Common myeloid progenitor, CD34-positive (primary cell): ENCODE results near the gene CDK5RAP2.

Source experiments
- CTCF ChIA-PET: fragments of 350-600 bp; sonication (Branson Sonifier 250); formaldehyde crosslinking; loops from one replicate; lab custom pipeline; 2021; ENCODE audit warnings: antibody characterized with exemption; lab: Charles Lee
- POLR2A ChIA-PET: fragments of 350-600 bp; sonication (Branson Sonifier 250); formaldehyde crosslinking; loops from one replicate; lab custom pipeline; 2021; ENCODE audit warnings: antibody characterized with exemption; lab: Charles Lee
- DNase-seq, 3 donors: peaks; one replicate each; pipeline versions ENCODE4 v3.0.0 to v3.0.0-alpha.2; 2013
- H3K27ac ChIP-seq, 2 experiments: 1 replicate in 1 of 2; 2 replicates in 1 of 2; pipeline ENCODE4 v1.7.0; 2013; ENCODE audit warnings: inconsistent platforms in 2 of 2, low read length in 2 of 2, mild to moderate bottlenecking in 2 of 2, low read depth in 1 of 2, moderate library complexity in 1 of 2; ENCODE audit not compliant: severe bottlenecking in 2 of 2, insufficient read depth in 1 of 2, poor library complexity in 1 of 2
- H3K27me3 ChIP-seq, 5 experiments: replicated peaks in 2 of 5; 1 replicate in 3 of 5; 2 replicates in 2 of 5; pipeline versions ENCODE4 v1.6.1 to v1.7.0; 2013; ENCODE audit warnings: low read length in 4 of 5, mild to moderate bottlenecking in 2 of 5, moderate library complexity in 2 of 5, inconsistent platforms in 1 of 5; ENCODE audit not compliant: insufficient read depth in 5 of 5, control insufficient read depth in 4 of 5
- H3K36me3 ChIP-seq, 4 experiments: 1 replicate in 2 of 4; 2 replicates in 2 of 4; pipeline versions ENCODE4 v1.6.1 to v1.7.0; 2013; ENCODE audit warnings: low read length in 3 of 4, control low read depth in 1 of 4, mild to moderate bottlenecking in 1 of 4; ENCODE audit not compliant: control insufficient read depth in 4 of 4, insufficient read depth in 4 of 4
- H3K4me1 ChIP-seq, 4 experiments: 1 replicate in 3 of 4; 2 replicates in 1 of 4; pipeline versions ENCODE4 v1.6.1 to v1.7.1; 2013; ENCODE audit warnings: low read length in 3 of 4, mild to moderate bottlenecking in 3 of 4, control low read depth in 1 of 4, inconsistent platforms in 1 of 4, moderate library complexity in 1 of 4; ENCODE audit not compliant: control insufficient read depth in 4 of 4, insufficient read depth in 4 of 4; ENCODE audit errors: control extremely low read depth in 1 of 4
- H3K4me3 ChIP-seq, 7 experiments: 1 replicate in 4 of 7; 2 replicates in 3 of 7; pipeline versions ENCODE4 v1.5.1 to v1.7.0; 2013; ENCODE audit warnings: mild to moderate bottlenecking in 7 of 7, low read length in 6 of 7, moderate library complexity in 6 of 7, inconsistent platforms in 2 of 7, low read depth in 2 of 7, control low read depth in 1 of 7; ENCODE audit not compliant: insufficient read depth in 4 of 7, control insufficient read depth in 1 of 7; ENCODE audit errors: extremely low read depth in 1 of 7
- H3K9me3 ChIP-seq, 5 experiments: 1 replicate in 4 of 5; 2 replicates in 1 of 5; pipeline versions ENCODE4 v1.6.1 to v1.7.1; 2013; ENCODE audit warnings: low read length in 4 of 5, mild to moderate bottlenecking in 2 of 5, inconsistent platforms in 1 of 5, low read depth in 1 of 5, moderate library complexity in 1 of 5; ENCODE audit not compliant: control insufficient read depth in 4 of 5, insufficient read depth in 2 of 5; ENCODE audit errors: control extremely low read depth in 1 of 5
- WGBS: methylation state at CpG from one replicate; pipeline ENCODE4 v1.1.5; 2013; ENCODE audit not compliant: insufficient coverage; 5-methylcytosine and 5-hydroxymethylcytosine counted together

The CDK5RAP2 gene

DNA sequence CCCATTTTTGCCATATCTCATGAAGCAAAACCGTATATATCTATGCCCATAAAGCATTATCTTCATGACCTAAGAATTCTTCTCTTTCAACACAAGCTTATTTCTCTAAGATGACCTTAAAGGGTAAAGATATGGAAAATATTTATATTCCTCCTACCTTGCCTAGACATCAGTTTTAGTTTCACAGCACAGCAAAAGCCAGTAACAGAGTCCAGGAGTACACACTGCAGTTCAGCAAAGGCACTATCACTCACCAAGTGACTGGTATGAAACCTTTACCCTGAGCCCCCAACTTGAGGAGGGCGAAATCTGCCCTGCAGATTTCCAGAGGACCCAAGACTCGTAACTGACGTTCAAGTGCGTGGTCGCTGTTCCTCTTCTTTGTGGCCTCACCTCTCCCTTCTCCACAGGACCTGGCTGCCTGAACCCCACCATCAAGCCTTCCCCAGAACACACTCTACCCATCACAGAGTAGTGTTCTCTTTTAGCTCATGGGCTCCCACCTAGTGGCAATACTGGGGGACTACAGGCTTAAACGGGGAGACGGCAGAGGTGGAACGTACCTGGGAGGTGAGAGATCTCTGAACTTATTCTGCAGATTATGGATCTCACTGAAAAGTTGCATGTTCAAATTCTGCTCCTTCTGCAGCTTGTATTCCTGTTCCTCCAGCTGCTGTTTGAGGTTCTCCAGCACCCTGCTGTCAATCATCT, 141.0 kb downstream of the CDK5RAP2 start:
- DNase-seq: peak; percentile 4 to 17 (median 15)
- no peaks in the 10 kb centered on the region for H3K9me3 ChIP-seq
- H3K36me3 ChIP-seq: peaks cover 22 to 71% (median 41%) of the 10 kb centered on the region in 4 experiments
- POLR2A ChIA-PET: no interaction called here
- 96% methylated on average over 8 of the region's 9 CpGs for WGBS
- no peaks in the 10 kb centered on the region for H3K27me3 ChIP-seq
- no peak overlapping the region for H3K27ac ChIP-seq
- CTCF ChIA-PET: interaction anchor here (1.1 to 1.2 kb wide), 2 partner anchors 12 to 35 kb away, joined by 3 read pairs; no protein-coding TSS in a partner anchor
- H3K4me3 ChIP-seq: no peak overlapping the region
- H3K4me1 ChIP-seq: peaks cover 4 to 20% (median 9%) of the 10 kb centered on the region in 4 experiments

DNA sequence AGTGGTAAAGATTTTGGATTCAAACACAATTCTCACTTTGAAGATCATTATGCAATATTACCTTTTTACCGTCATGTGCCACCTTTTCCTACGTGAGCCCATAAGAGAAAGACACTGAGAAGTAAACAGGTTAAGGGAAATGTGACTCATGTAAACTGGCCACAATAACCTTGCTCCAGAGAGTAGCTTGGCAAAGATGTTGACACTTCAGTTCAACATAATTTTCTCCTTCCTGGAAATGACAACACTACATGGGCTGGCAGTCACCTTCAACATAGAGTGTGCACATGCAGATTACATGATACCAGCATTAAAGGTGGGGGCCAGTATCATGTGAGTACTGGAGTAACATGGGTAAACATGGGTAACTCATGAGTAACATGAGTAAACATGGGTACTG, 141.9 kb downstream of the CDK5RAP2 start:
- H3K4me1 ChIP-seq: peaks cover 4 to 20% (median 9%) of the 10 kb centered on the region in 4 experiments
- H3K36me3 ChIP-seq: peaks cover 18 to 67% (median 45%) of the 10 kb centered on the region in 4 experiments
- H3K27ac ChIP-seq: no peak overlapping the region
- H3K9me3 ChIP-seq: no peaks in the 10 kb centered on the region
- H3K4me3 ChIP-seq: no peak overlapping the region
- POLR2A ChIA-PET: no interaction called here
- no peaks in the 10 kb centered on the region for H3K27me3 ChIP-seq
- CTCF ChIA-PET: interaction anchor here (1.1 to 1.6 kb wide), 3 partner anchors 11 to 39 kb away, joined by 3 to 7 read pairs (median 3); no protein-coding TSS in a partner anchor
- 89% methylated on average over 2 of the region's 2 CpGs for WGBS
- peak in 2 of 3 donors; percentile 27 to 43 for DNase-seq

DNA sequence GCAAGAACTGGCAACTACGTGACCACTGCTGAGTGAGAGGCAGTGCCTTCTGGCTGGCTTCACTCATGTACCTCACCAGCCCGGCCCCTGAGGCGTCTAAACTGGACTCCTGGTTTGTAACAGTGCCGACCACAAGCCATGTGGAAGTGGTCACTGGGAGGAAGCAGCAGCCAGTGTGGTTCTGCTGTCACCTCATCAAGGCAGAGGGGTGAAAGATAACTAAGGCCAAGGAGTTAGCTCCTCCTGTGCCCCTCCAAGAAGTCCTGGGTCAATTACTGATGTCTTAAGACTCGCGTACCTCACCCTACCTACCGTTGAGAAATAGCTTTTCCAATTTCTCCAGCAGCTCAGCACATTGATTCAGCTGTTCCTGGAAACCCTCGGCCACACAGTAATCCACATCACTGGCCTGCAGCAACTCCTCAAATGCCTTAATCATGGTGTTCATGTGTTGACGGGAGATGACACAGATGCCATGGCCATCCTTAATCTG, 142.9 kb downstream of the CDK5RAP2 start:
- Histone ChIP-seq H3K36me3 (peaks cover 17 to 59% (median 40%) of the 10 kb centered on the region in 4 experiments), H3K4me3 (no peak overlapping the region), H3K4me1 (peaks cover 4 to 20% (median 9%) of the 10 kb centered on the region in 4 experiments), H3K9me3 (no peaks in the 10 kb centered on the region), H3K27ac (peak overlapping the region in 1 of 2 experiments; percentile 13), H3K27me3 (no peaks in the 10 kb centered on the region)
- ChIA-PET CTCF (interaction anchor here (0.6 to 1.6 kb wide), 3 partner anchors 9 to 40 kb away, joined by 3 to 7 read pairs (median 3); no protein-coding TSS in a partner anchor), POLR2A (no interaction called here)
- 81% methylated on average over 9 of the region's 9 CpGs for whole genome bisulfite sequencing
- DNase-seq: peak; percentile 5 to 71 (median 65)

DNA sequence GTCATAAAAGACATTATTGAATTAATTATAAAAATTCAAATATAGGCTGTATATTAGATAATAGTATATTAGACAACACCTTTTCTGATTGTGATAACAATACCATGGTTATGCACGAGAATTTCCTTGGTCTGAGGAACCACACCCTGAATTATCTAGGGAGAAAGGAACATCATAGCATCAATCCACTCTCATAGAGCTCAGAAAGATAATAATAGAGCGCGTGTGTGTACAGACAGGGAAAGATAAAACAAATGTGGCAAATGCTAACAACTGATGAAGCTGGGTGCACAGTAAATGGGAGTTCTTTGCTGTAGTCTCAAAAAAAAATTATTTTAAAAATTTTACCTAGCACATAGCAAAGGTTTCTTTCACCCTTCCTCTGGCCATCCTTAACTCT, 143.5 kb downstream of the CDK5RAP2 start:
- H3K36me3 ChIP-seq: peaks cover 17 to 53% (median 36%) of the 10 kb centered on the region in 4 experiments
- no peaks in the 10 kb centered on the region for H3K27me3 ChIP-seq
- no peaks in the 10 kb centered on the region for H3K9me3 ChIP-seq
- ChIA-PET CTCF (interaction anchor here (1.6 kb wide), 2 partner anchors 8 to 41 kb away, joined by 3 to 7 read pairs; no protein-coding TSS in a partner anchor), POLR2A (no interaction called here)
- H3K4me3 ChIP-seq: no peak overlapping the region
- 100% methylated on average over 1 of the region's 3 CpGs for WGBS
- peak overlapping the region in 1 of 2 experiments; percentile 13 for H3K27ac ChIP-seq
- DNase-seq: no peak
- peaks cover 4 to 20% (median 9%) of the 10 kb centered on the region in 4 experiments for H3K4me1 ChIP-seq

DNA sequence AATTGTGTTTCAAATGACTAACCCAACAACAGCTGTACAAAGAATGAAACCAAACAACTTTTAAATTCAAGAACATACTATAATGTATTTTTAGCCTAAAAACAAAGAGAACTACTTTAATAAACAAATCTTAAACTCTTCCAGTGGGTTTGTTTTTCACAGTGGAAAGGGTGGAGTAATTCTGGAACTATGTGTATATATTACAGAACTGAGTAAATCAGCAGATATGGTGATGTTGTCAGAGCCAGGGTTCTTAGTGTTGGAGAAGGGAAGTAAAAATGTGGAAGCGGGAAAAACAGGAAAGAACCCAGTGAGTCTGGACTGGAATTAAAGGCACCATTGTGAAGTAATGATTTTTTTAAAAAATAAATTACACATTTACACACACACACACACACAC, 144.9 kb downstream of the CDK5RAP2 start:
- ChIA-PET CTCF (no interaction called here), POLR2A (no interaction called here)
- H3K27me3 ChIP-seq: no peaks in the 10 kb centered on the region
- H3K9me3 ChIP-seq: no peaks in the 10 kb centered on the region
- DNase-seq: no peak
- no CpG with 5 or more reads among the region's 1 CpG for WGBS
- peaks cover 9 to 42% (median 30%) of the 10 kb centered on the region in 4 experiments for H3K36me3 ChIP-seq
- no peak overlapping the region for H3K4me3 ChIP-seq
- peaks cover 4 to 24% (median 10%) of the 10 kb centered on the region in 4 experiments for H3K4me1 ChIP-seq
- H3K27ac ChIP-seq: no peak overlapping the region

DNA sequence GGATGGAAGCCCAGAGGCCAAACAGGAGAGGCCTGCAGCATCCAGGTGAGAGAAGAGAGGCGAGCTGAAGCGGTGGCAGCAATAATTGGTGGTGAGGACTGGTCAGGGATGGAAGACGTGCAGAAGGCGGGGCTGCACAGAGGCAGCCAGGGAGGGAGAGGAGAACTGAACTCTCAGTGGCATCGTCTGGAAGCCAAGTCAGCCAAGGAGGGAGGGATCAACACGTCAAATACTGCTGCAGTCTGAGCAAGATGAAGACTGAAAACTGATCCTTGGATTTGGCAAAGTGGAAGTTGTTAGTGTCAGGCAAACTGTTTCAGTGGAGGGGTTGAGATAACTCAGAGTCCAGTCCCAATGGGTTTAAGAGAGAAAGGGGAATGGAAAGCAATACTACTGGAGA, 145.4 kb downstream of the CDK5RAP2 start:
- Histone ChIP-seq H3K4me1 (peaks cover 4 to 24% (median 10%) of the 10 kb centered on the region in 4 experiments), H3K27me3 (no peaks in the 10 kb centered on the region), H3K9me3 (no peaks in the 10 kb centered on the region), H3K4me3 (no peak overlapping the region), H3K27ac (peak overlapping the region in 1 of 2 experiments; percentile 2), H3K36me3 (peaks cover 5 to 36% (median 26%) of the 10 kb centered on the region in 4 experiments)
- CTCF ChIA-PET: interaction anchor here (1.0 kb wide), 1 partner anchor 13 kb away, joined by 3 read pairs; no protein-coding TSS in a partner anchor
- DNase-seq: no peak
- 97% methylated on average over 6 of the region's 6 CpGs for WGBS
- POLR2A ChIA-PET: no interaction called here

DNA sequence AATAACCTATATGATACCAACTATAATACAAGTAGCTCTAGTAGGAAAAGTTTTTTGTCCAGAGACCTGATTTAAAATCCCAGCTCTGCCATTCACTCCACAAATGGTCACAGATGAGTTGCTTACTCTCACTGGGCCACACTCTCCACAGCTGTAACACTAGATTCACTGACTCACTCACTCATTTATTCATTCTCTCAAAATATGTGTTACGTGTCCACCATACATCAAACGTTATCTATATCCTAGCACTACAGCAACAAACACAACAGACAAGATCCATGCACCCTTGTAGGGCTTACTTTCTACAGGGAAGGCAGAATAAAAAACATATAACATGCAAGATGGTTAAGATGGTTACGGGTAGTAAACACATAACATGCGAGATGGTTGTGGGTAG, 146.3 kb downstream of the CDK5RAP2 start:
- H3K9me3 ChIP-seq: no peaks in the 10 kb centered on the region
- ChIA-PET POLR2A (no interaction called here), CTCF (interaction anchor here (1.0 kb wide), 1 partner anchor 12 kb away, joined by 3 read pairs; no protein-coding TSS in a partner anchor)
- H3K27me3 ChIP-seq: no peaks in the 10 kb centered on the region
- no peak overlapping the region for H3K4me3 ChIP-seq
- WGBS: 100% methylated on average over 4 of the region's 4 CpGs
- peaks cover 5 to 28% (median 18%) of the 10 kb centered on the region in 4 experiments for H3K36me3 ChIP-seq
- H3K4me1 ChIP-seq: peaks cover 4 to 24% (median 10%) of the 10 kb centered on the region in 4 experiments
- DNase-seq: no peak
- no peak overlapping the region for H3K27ac ChIP-seq
